Liver (tissue), 9 donors: Measurements from ENCODE around the gene RTP2. TPM values are rescaled to one million over a fixed set of nuclear protein-coding genes. Genes with fewer than 3 reads are reported as not detected.

Experiments used
- DNase-seq: peaks from one replicate; pipeline ENCODE4 v3.0.0-alpha.2; 2017; ENCODE audit warnings: low spot score
- H3K27ac ChIP-seq, 2 donors: one replicate each; pipeline ENCODE4 v1.7.0; 2013; ENCODE audit warnings: inconsistent platforms in 2 of 2, low read length in 2 of 2, control low read depth in 1 of 2, low read depth in 1 of 2, mild to moderate bottlenecking in 1 of 2
- H3K27me3 ChIP-seq, 4 donors: one replicate each; pipeline versions ENCODE4 v1.6.1 to v1.7.0; 2013; ENCODE audit warnings: low read length in 3 of 4, inconsistent platforms in 1 of 4, mild to moderate bottlenecking in 1 of 4, moderate library complexity in 1 of 4; ENCODE audit not compliant: control insufficient read depth in 4 of 4, insufficient read depth in 4 of 4
- H3K36me3 ChIP-seq, 4 donors: one replicate each; pipeline versions ENCODE4 v1.6.1 to v1.7.0; 2013; ENCODE audit warnings: low read length in 3 of 4, mild to moderate bottlenecking in 3 of 4, low read depth in 1 of 4, moderate library complexity in 1 of 4; ENCODE audit not compliant: control insufficient read depth in 4 of 4, insufficient read depth in 3 of 4
- H3K4me1 ChIP-seq, 4 donors: one replicate each; pipeline versions ENCODE4 v1.6.1 to v1.7.0; 2013; ENCODE audit warnings: low read length in 3 of 4, mild to moderate bottlenecking in 3 of 4, moderate library complexity in 1 of 4; ENCODE audit not compliant: control insufficient read depth in 4 of 4, insufficient read depth in 4 of 4
- H3K4me3 ChIP-seq, 3 donors: one replicate each; pipeline versions ENCODE4 v1.6.1 to v1.7.0; 2013; ENCODE audit warnings: low read length in 3 of 3, control low read depth in 1 of 3, low read depth in 1 of 3, mild to moderate bottlenecking in 1 of 3
- H3K9ac ChIP-seq, 2 donors: one replicate each; pipeline ENCODE4 v1.7.0; 2013; ENCODE audit warnings: low read length in 2 of 2, mild to moderate bottlenecking in 2 of 2, moderate library complexity in 2 of 2, control low read depth in 1 of 2, low read depth in 1 of 2
- H3K9me3 ChIP-seq, 4 donors: one replicate each; pipeline versions ENCODE4 v1.6.1 to v1.7.0; 2013; ENCODE audit warnings: low read length in 3 of 4; ENCODE audit not compliant: control insufficient read depth in 4 of 4
- EGR1 ChIP-seq, 2 donors: IDR thresholded peaks; 2 replicates each; pipeline ENCODE4 v1.6.1; 2016 to 2018; ENCODE audit warnings: antibody characterized with exemption in 2 of 2, low read depth in 2 of 2
- FOXA1 ChIP-seq: IDR thresholded peaks from 2 replicates; pipeline ENCODE4 v1.6.1; 2016; ENCODE audit warnings: antibody characterized with exemption
- FOXA2 ChIP-seq: IDR thresholded peaks from 2 replicates; pipeline ENCODE4 v1.6.1; 2016; ENCODE audit warnings: antibody characterized with exemption
- GABPA ChIP-seq, 2 donors: IDR thresholded peaks in 1 of 2; conservative IDR thresholded peaks in 1 of 2; 2 replicates each; pipeline ENCODE4 v1.6.1; 2016; ENCODE audit warnings: antibody characterized with exemption in 2 of 2, mild to moderate bottlenecking in 1 of 2, moderate library complexity in 1 of 2
- HNF4A ChIP-seq, 2 donors: conservative IDR thresholded peaks; 2 replicates each; pipeline ENCODE4 v1.6.1; 2016; ENCODE audit warnings: antibody characterized with exemption in 2 of 2, mild to moderate bottlenecking in 2 of 2
- HNF4G ChIP-seq: IDR thresholded peaks from 2 replicates; pipeline ENCODE4 v1.6.1; 2016; ENCODE audit warnings: antibody characterized with exemption
- JUND ChIP-seq, 2 donors: IDR thresholded peaks; 2 replicates each; pipeline ENCODE4 v1.6.1; 2016; ENCODE audit warnings: antibody characterized with exemption in 2 of 2
- NR2F2 ChIP-seq: IDR thresholded peaks from 2 replicates; pipeline ENCODE4 v1.6.1; 2016; ENCODE audit warnings: antibody characterized with exemption
- RAD21 ChIP-seq, 2 donors: IDR thresholded peaks; 2 replicates each; pipeline ENCODE4 v1.6.1; 2016; ENCODE audit warnings: antibody characterized with exemption in 2 of 2, mild to moderate bottlenecking in 2 of 2
- RXRA ChIP-seq, 2 donors: IDR thresholded peaks; 2 replicates each; pipeline ENCODE4 v1.6.1; 2017 to 2018; ENCODE audit warnings: antibody characterized with exemption in 2 of 2, mild to moderate bottlenecking in 1 of 2
- SP1 ChIP-seq: IDR thresholded peaks from 2 replicates; pipeline ENCODE4 v1.6.1; 2018; ENCODE audit warnings: antibody characterized with exemption, mild to moderate bottlenecking
- TAF1 ChIP-seq: conservative IDR thresholded peaks from 2 replicates; pipeline ENCODE4 v1.6.1; 2016; ENCODE audit warnings: antibody characterized with exemption, mild to moderate bottlenecking
- YY1 ChIP-seq: IDR thresholded peaks from 2 replicates; pipeline ENCODE4 v1.6.1; 2016; ENCODE audit warnings: antibody characterized with exemption, mild to moderate bottlenecking
- polyA plus RNA-seq, 2 donors: library from polyadenylated mRNA; stranded (reverse) in 1 of 2; unstranded in 1 of 2; fragments of 200-250 nt in 1 of 2; fragments of >200 nt in 1 of 2; fragmentation: Nextera tagmentation in 1 of 2; extraction: Ambion mirVana in 1 of 2; gene quantifications; one replicate each; pipeline versions ENCODE4 v1.2.1 to v1.2.3, GENCODE V29; 2013 to 2015
- total RNA-seq, 2 donors: library from RNA; depleted of rRNA; stranded (reverse); fragments of >200 nt; gene quantifications; one replicate each; pipeline ENCODE4 v1.2.3, GENCODE V29; 2014
- TF ChIP-seq, protein P1 (sequence below): fragments of 150-350 bp; IDR thresholded peaks from 2 replicates; pipeline ENCODE4 v1.5.1; 2017; ENCODE audit warnings: improper control_type of control experiment, low read depth, low read length; ENCODE audit not compliant: missing input control
- TF ChIP-seq, protein P2 (sequence below): IDR thresholded peaks from 2 replicates; pipeline ENCODE4 v1.6.1; 2016; ENCODE audit warnings: antibody characterized with exemption
- TF ChIP-seq, protein P3 (sequence below): IDR thresholded peaks from 2 replicates; pipeline ENCODE4 v1.6.1; 2016; ENCODE audit warnings: antibody characterized with exemption
- TF ChIP-seq, protein P4 (sequence below): IDR thresholded peaks from 2 replicates; pipeline ENCODE4 v1.6.1; 2016; ENCODE audit warnings: antibody characterized with exemption, mild to moderate bottlenecking
- TF ChIP-seq, protein P5 (sequence below): IDR thresholded peaks from 2 replicates; pipeline ENCODE4 v1.6.1; 2016; ENCODE audit warnings: antibody characterized with exemption
- donor health status: healthy.
- donor health status: healthy.
- donor health status: healthy.
- donor health status: healthy.
- donor health status: healthy.

Gene RTP2
- total and polyA plus RNA-seq, 4 donors, result not detected

DNA sequence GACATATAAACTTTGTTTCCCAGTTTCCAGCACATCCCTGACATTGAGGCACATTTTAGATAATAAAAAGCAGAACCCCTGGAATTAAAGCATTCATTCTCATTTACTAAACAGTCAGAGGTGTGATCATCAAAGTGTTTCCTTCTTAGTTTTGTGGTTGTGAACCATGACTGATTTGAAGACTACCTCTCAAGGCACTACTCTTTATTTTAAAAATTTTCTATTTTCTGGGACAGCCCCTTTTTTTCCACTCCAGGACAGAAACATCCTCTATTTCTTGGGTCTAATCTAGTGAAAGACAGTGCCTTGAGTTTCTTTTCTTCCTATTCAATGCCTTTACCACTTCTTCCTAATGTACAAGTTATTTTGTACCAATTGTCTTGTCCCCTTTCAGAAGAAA, 37.3 kb downstream of the RTP2 start:
- Histone ChIP-seq H3K27me3 (no peaks in the 10 kb centered on the region), H3K9ac (no peak overlapping the region), H3K36me3 (no peaks in the 10 kb centered on the region), H3K4me1 (no peaks in the 10 kb centered on the region), H3K27ac (no peak overlapping the region), H3K9me3 (no peaks in the 10 kb centered on the region), H3K4me3 (no peak overlapping the region)
- DNase-seq, result no peak
- TF ChIP-seq RXRA (IDR thresholded peaks at IDR 0.05) (no peak), GABPA (IDR thresholded peaks at IDR 0.05 in 1 of 2, conservative IDR thresholded peaks at IDR 0.05 in 1 of 2) (no peak), FOXA2 (no peak), SP1 (no peak), HNF4G (no peak), JUND (IDR thresholded peaks at IDR 0.05) (no peak), FOXA1 (no peak), NR2F2 (no peak), YY1 (no peak), RAD21 (IDR thresholded peaks at IDR 0.05) (no peak), HNF4A (conservative IDR thresholded peaks at IDR 0.05) (no peak), EGR1 (IDR thresholded peaks at IDR 0.05; ENCODE audit: low read depth in 2 of 2) (no peak), TAF1 (no peak)
- TF ChIP-seq, protein P1, sequence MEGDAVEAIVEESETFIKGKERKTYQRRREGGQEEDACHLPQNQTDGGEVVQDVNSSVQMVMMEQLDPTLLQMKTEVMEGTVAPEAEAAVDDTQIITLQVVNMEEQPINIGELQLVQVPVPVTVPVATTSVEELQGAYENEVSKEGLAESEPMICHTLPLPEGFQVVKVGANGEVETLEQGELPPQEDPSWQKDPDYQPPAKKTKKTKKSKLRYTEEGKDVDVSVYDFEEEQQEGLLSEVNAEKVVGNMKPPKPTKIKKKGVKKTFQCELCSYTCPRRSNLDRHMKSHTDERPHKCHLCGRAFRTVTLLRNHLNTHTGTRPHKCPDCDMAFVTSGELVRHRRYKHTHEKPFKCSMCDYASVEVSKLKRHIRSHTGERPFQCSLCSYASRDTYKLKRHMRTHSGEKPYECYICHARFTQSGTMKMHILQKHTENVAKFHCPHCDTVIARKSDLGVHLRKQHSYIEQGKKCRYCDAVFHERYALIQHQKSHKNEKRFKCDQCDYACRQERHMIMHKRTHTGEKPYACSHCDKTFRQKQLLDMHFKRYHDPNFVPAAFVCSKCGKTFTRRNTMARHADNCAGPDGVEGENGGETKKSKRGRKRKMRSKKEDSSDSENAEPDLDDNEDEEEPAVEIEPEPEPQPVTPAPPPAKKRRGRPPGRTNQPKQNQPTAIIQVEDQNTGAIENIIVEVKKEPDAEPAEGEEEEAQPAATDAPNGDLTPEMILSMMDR, result no peak
- TF ChIP-seq, protein P2, sequence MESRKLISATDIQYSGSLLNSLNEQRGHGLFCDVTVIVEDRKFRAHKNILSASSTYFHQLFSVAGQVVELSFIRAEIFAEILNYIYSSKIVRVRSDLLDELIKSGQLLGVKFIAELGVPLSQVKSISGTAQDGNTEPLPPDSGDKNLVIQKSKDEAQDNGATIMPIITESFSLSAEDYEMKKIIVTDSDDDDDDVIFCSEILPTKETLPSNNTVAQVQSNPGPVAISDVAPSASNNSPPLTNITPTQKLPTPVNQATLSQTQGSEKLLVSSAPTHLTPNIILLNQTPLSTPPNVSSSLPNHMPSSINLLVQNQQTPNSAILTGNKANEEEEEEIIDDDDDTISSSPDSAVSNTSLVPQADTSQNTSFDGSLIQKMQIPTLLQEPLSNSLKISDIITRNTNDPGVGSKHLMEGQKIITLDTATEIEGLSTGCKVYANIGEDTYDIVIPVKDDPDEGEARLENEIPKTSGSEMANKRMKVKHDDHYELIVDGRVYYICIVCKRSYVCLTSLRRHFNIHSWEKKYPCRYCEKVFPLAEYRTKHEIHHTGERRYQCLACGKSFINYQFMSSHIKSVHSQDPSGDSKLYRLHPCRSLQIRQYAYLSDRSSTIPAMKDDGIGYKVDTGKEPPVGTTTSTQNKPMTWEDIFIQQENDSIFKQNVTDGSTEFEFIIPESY, result no peak
- TF ChIP-seq, protein P3, sequence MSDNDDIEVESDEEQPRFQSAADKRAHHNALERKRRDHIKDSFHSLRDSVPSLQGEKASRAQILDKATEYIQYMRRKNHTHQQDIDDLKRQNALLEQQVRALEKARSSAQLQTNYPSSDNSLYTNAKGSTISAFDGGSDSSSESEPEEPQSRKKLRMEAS, result no peak
- TF ChIP-seq, protein P4, sequence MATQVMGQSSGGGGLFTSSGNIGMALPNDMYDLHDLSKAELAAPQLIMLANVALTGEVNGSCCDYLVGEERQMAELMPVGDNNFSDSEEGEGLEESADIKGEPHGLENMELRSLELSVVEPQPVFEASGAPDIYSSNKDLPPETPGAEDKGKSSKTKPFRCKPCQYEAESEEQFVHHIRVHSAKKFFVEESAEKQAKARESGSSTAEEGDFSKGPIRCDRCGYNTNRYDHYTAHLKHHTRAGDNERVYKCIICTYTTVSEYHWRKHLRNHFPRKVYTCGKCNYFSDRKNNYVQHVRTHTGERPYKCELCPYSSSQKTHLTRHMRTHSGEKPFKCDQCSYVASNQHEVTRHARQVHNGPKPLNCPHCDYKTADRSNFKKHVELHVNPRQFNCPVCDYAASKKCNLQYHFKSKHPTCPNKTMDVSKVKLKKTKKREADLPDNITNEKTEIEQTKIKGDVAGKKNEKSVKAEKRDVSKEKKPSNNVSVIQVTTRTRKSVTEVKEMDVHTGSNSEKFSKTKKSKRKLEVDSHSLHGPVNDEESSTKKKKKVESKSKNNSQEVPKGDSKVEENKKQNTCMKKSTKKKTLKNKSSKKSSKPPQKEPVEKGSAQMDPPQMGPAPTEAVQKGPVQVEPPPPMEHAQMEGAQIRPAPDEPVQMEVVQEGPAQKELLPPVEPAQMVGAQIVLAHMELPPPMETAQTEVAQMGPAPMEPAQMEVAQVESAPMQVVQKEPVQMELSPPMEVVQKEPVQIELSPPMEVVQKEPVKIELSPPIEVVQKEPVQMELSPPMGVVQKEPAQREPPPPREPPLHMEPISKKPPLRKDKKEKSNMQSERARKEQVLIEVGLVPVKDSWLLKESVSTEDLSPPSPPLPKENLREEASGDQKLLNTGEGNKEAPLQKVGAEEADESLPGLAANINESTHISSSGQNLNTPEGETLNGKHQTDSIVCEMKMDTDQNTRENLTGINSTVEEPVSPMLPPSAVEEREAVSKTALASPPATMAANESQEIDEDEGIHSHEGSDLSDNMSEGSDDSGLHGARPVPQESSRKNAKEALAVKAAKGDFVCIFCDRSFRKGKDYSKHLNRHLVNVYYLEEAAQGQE, result no peak
- TF ChIP-seq, protein P5, sequence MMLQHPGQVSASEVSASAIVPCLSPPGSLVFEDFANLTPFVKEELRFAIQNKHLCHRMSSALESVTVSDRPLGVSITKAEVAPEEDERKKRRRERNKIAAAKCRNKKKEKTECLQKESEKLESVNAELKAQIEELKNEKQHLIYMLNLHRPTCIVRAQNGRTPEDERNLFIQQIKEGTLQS, result no peak
